Measurements from ENCODE around the gene DUSP21. TPM values are rescaled to one million over a fixed set of nuclear protein-coding genes. Genes with fewer than 3 reads are reported as not detected.
A peak's percentile ranks its signal among the peaks of the same experiment; 100 is the strongest.

Gene DUSP21
- polyA plus RNA-seq, 2 of the 4 experiments (the other 2 are of a cell fraction) = not detected

DNA sequence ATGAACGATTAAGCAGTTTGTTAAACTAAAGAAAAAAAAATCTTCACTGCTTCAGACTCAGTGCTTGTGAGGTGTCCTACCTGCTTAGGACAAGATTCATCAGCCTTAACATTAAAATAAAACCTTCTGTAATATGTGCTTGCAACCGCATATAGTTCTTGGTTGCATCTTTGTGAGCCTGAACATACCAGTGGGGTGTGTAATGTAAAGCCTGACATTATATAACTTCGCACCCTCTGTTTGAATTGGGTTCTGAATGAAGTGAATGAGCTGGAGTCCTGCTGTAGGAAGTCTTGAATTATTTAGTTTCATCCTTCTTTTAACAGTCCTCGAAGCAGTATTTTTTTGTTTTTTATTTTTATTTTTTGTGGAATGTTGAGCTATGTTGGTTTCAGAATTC lies 32.3 kb downstream of the DUSP21 start:
- DNase-seq (ENCODE audit: low read depth in 1 of 2, low spot score in 1 of 2) = no peak
- TF ChIP-seq, protein P1, sequence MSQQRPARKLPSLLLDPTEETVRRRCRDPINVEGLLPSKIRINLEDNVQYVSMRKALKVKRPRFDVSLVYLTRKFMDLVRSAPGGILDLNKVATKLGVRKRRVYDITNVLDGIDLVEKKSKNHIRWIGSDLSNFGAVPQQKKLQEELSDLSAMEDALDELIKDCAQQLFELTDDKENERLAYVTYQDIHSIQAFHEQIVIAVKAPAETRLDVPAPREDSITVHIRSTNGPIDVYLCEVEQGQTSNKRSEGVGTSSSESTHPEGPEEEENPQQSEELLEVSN (IDR thresholded peaks at IDR 0.05; ENCODE audit: borderline replicate concordance, low read depth) = no peak
- no peak for TF ChIP-seq EHF (CRISPR knock-in tag; IDR thresholded peaks at IDR 0.05)
- TF ChIP-seq NPAS2 (CRISPR knock-in tag; IDR thresholded peaks at IDR 0.05; ENCODE audit: borderline replicate concordance) = no peak
- TF ChIP-seq TP53 (CRISPR knock-in tag; IDR thresholded peaks at IDR 0.05) = no peak
- TF ChIP-seq, protein P2, sequence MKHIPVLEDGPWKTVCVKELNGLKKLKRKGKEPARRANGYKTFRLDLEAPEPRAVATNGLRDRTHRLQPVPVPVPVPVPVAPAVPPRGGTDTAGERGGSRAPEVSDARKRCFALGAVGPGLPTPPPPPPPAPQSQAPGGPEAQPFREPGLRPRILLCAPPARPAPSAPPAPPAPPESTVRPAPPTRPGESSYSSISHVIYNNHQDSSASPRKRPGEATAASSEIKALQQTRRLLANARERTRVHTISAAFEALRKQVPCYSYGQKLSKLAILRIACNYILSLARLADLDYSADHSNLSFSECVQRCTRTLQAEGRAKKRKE (CRISPR knock-in tag; IDR thresholded peaks at IDR 0.05; ENCODE audit: low read depth) = no peak
- no peak for TF ChIP-seq RCOR1 (IDR thresholded peaks at IDR 0.05; ENCODE audit: low read depth, low read length)
- TF ChIP-seq GATA3 (IDR thresholded peaks at IDR 0.05; ENCODE audit: borderline replicate concordance) = no peak
- no peak for TF ChIP-seq RNF2 (IDR thresholded peaks at IDR 0.05; ENCODE audit: borderline replicate concordance, low read depth)
- TF ChIP-seq BHLHE40 (IDR thresholded peaks at IDR 0.05; ENCODE audit: low read depth, low read length) = no peak
- no peak for TF ChIP-seq MAFK (IDR thresholded peaks at IDR 0.05; ENCODE audit: partially characterized antibody)
- no peak for TF ChIP-seq HOXB13 (CRISPR knock-in tag; IDR thresholded peaks at IDR 0.05; ENCODE audit: low read depth)
- no peak for TF ChIP-seq EP300 (IDR thresholded peaks at IDR 0.05)
- ChIA-PET CTCF (interaction anchor here (0.7 to 1.3 kb wide), 2 partner anchors 29 to 917 kb away, joined by 3 to 4 read pairs; no protein-coding TSS in a partner anchor), POLR2A (no interaction called here)
- H3K4me1 ChIP-seq = 0 out of 3 replicates have a peak, but pooled peaks cover 13% of the 10 kb centered on the region
- no peak overlapping the region for H3K27ac ChIP-seq
- no peak for ATAC-seq
- peak overlapping the region; percentile 86 for H3K4me2 ChIP-seq
- FAIRE-seq = peak; percentile 23
- WGBS (ENCODE audit: missing lambda C conversion rate) = 42% methylated on average over 4 of the region's 4 CpGs
- no peak overlapping the region for H3K4me3 ChIP-seq
- H3K9me3 ChIP-seq = no peaks in the 10 kb centered on the region

DNA sequence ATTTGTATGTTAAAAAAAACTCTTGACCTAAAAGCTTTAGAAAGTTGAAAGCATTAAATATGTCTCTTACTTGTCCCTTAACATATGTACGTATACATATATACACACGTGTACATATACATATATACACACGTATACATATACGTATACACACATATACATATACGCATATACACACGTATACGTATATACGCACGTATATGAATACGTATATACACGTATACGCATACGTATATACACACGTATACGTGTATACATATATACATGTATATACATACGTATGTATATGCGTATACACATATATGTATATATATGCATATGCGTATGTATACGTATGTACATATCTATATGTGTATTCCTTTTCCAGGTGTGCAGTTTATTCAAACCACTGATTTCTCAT lies 32.9 kb downstream of the DUSP21 start:
- Histone ChIP-seq H3K9me3 (no peaks in the 10 kb centered on the region), H3K4me3 (no peak overlapping the region), H3K27ac (no peak overlapping the region), H3K4me2 (no peak overlapping the region; the same call in 2 of the 3 replicates), H3K4me1 (0 out of 3 replicates have a peak, but pooled peaks cover 13% of the 10 kb centered on the region)
- no peak for DNase-seq (ENCODE audit: low read depth in 1 of 2, low spot score in 1 of 2)
- TF ChIP-seq EHMT2 (IDR thresholded peaks at IDR 0.05; ENCODE audit: low read depth) = no peak
- no peak for TF ChIP-seq FOSL2 (IDR thresholded peaks at IDR 0.05)
- no peak for TF ChIP-seq FOSL2 (CRISPR knock-in tag; IDR thresholded peaks at IDR 0.05)
- TF ChIP-seq, protein P3, sequence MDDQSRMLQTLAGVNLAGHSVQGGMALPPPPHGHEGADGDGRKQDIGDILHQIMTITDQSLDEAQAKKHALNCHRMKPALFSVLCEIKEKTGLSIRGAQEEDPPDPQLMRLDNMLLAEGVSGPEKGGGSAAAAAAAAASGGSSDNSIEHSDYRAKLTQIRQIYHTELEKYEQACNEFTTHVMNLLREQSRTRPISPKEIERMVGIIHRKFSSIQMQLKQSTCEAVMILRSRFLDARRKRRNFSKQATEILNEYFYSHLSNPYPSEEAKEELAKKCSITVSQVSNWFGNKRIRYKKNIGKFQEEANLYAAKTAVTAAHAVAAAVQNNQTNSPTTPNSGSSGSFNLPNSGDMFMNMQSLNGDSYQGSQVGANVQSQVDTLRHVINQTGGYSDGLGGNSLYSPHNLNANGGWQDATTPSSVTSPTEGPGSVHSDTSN (IDR thresholded peaks at IDR 0.05) = no peak
- TF ChIP-seq MAZ (IDR thresholded peaks at IDR 0.05; ENCODE audit: borderline replicate concordance, low read depth, low read length) = no peak
- TF ChIP-seq RAD21 (conservative IDR thresholded peaks at IDR 0.05 in 1 of 2, IDR thresholded peaks at IDR 0.05 in 1 of 2) = no peak
- TF ChIP-seq, protein P4, sequence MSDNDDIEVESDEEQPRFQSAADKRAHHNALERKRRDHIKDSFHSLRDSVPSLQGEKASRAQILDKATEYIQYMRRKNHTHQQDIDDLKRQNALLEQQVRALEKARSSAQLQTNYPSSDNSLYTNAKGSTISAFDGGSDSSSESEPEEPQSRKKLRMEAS (IDR thresholded peaks at IDR 0.05) = no peak
- TF ChIP-seq, protein P5, sequence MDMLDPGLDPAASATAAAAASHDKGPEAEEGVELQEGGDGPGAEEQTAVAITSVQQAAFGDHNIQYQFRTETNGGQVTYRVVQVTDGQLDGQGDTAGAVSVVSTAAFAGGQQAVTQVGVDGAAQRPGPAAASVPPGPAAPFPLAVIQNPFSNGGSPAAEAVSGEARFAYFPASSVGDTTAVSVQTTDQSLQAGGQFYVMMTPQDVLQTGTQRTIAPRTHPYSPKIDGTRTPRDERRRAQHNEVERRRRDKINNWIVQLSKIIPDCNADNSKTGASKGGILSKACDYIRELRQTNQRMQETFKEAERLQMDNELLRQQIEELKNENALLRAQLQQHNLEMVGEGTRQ (IDR thresholded peaks at IDR 0.05) = no peak
- TF ChIP-seq, protein P6, sequence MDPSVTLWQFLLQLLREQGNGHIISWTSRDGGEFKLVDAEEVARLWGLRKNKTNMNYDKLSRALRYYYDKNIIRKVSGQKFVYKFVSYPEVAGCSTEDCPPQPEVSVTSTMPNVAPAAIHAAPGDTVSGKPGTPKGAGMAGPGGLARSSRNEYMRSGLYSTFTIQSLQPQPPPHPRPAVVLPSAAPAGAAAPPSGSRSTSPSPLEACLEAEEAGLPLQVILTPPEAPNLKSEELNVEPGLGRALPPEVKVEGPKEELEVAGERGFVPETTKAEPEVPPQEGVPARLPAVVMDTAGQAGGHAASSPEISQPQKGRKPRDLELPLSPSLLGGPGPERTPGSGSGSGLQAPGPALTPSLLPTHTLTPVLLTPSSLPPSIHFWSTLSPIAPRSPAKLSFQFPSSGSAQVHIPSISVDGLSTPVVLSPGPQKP (IDR thresholded peaks at IDR 0.05; ENCODE audit: low read depth, low read length) = no peak
- TF ChIP-seq HOXB13 (CRISPR knock-in tag; IDR thresholded peaks at IDR 0.05; ENCODE audit: low read depth) = no peak
- TF ChIP-seq, protein P7, sequence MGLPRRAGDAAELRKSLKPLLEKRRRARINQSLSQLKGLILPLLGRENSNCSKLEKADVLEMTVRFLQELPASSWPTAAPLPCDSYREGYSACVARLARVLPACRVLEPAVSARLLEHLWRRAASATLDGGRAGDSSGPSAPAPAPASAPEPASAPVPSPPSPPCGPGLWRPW (IDR thresholded peaks at IDR 0.05) = no peak
- no peak for TF ChIP-seq BHLHE40 (IDR thresholded peaks at IDR 0.05; ENCODE audit: low read depth, low read length)
- TF ChIP-seq SMC3 (IDR thresholded peaks at IDR 0.05) = no peak
- no peak for TF ChIP-seq NR3C1 (IDR thresholded peaks at IDR 0.05)
- no peak for TF ChIP-seq RARB (CRISPR knock-in tag; IDR thresholded peaks at IDR 0.05)
- no peak for TF ChIP-seq HOXB5 (CRISPR knock-in tag; IDR thresholded peaks at IDR 0.05)
- peak; percentile 90 for FAIRE-seq
- ATAC-seq = no peak
- WGBS (ENCODE audit: missing lambda C conversion rate) = 94% methylated on average over 19 of the region's 19 CpGs
- ChIA-PET POLR2A (interaction anchor here (0.6 kb wide), 1 partner anchor 237 kb away, joined by 5 read pairs; no protein-coding TSS in a partner anchor), CTCF (no interaction called here)
